Esophagus muscularis mucosa (tissue), 4 donors: Measurements from ENCODE around the gene MYO19. TPM values are rescaled to one million over a fixed set of nuclear protein-coding genes. Genes with fewer than 3 reads are reported as not detected.

Source experiments
- DNase-seq: peaks from one replicate; pipeline ENCODE4 v3.0.0-alpha.2; 2017; ENCODE audit errors: extremely low spot score
- H3K27ac ChIP-seq, 4 donors: fragments of 200-600 bp; sonication (generic); replicated peaks in 1 of 4; 1 replicate in 3 of 4; 2 replicates in 1 of 4; pipeline ENCODE4 v1.5.1; 2016 to 2019; ENCODE audit warnings: mild to moderate bottlenecking in 1 of 4
- H3K27me3 ChIP-seq, 4 donors: fragments of 200-600 bp; sonication (generic); one replicate each; pipeline versions ENCODE4 v1.5.1 to v1.6.0; 2016 to 2019
- H3K36me3 ChIP-seq, 4 donors: fragments of 200-600 bp; sonication (generic); one replicate each; pipeline ENCODE4 v1.5.1; 2016 to 2019
- H3K4me1 ChIP-seq, 4 donors: fragments of 200-600 bp; sonication (generic); one replicate each; pipeline ENCODE4 v1.5.1; 2016 to 2019
- H3K4me3 ChIP-seq, 4 donors: fragments of 200-600 bp; sonication (generic); 1 replicate in 2 of 4; 2 replicates in 2 of 4; pipeline ENCODE4 v1.5.1; 2016 to 2019; ENCODE audit warnings: mild to moderate bottlenecking in 4 of 4, moderate library complexity in 1 of 4
- H3K9me3 ChIP-seq, 4 donors: fragments of 200-600 bp; sonication (generic); 1 replicate in 3 of 4; 2 replicates in 1 of 4; pipeline ENCODE4 v1.5.1; 2016 to 2019
- CTCF ChIP-seq, 3 experiments: fragments of 200-600 bp in 2 of 3; fragments of 450-650 bp in 1 of 3; sonication (generic) in 2 of 3; IDR thresholded peaks; one replicate each; pipeline ENCODE4 v1.5.1; 2017 to 2019; ENCODE audit warnings: antibody characterized with exemption in 3 of 3, mild to moderate bottlenecking in 2 of 3, moderate library complexity in 1 of 3
- EP300 ChIP-seq: sonication (generic); formaldehyde crosslinking; IDR thresholded peaks from one replicate; pipeline ENCODE4 v1.6.1; 2017; ENCODE audit warnings: antibody characterized with exemption
- POLR2A ChIP-seq: fragments of 450-650 bp; IDR thresholded peaks from one replicate; pipeline ENCODE4 v1.6.1; 2017; ENCODE audit warnings: antibody characterized with exemption, moderate library complexity, mild to moderate bottlenecking, low read depth
- POLR2AphosphoS5 ChIP-seq, 2 donors: sonication (generic); formaldehyde crosslinking; IDR thresholded peaks; one replicate each; pipeline ENCODE4 v1.6.1; 2017; ENCODE audit warnings: antibody characterized with exemption in 2 of 2
- WGBS: methylation state at CpG from one replicate; pipeline ENCODE4 v1.1.5; 2018; 5-methylcytosine and 5-hydroxymethylcytosine counted together
- intact Hi-C: fragments of 100-400 bp; cut with DNase I; formaldehyde crosslinking; loops from one replicate; pipeline ENCODE4 v1.15.1; 2023
- total RNA-seq, 4 donors: library from RNA; depleted of rRNA; stranded (reverse); fragments of >200 nt; gene quantifications; one replicate each; pipeline versions ENCODE4 v1.1.0 to v1.2.1, GENCODE V29; 2016

MYO19 gene
- total RNA-seq, 4 donors from 2014 or later = 29.5 to 68.1 (median 44.3) TPM

- peak overlapping the region; percentile 100 for H3K27ac ChIP-seq
- H3K4me1 ChIP-seq = peaks cover 36 to 48% (median 45%) of the 10 kb centered on the region in 4 donors
- H3K9me3 ChIP-seq = no peaks in the 10 kb centered on the region
- peak in 1 of 2 donors; percentile 34 for TF ChIP-seq POLR2AphosphoS5 (IDR thresholded peaks at IDR 0.05)
- no peak for TF ChIP-seq POLR2A
- TF ChIP-seq CTCF (IDR thresholded peaks at IDR 0.05) = peak in 2 of 3 experiments; percentile 20 to 26
- peaks cover 0 to 7% (median 2%) of the 10 kb centered on the region in 4 donors for H3K36me3 ChIP-seq
- H3K4me3 ChIP-seq = peak overlapping the region; percentile 98 to 100 (median 100)
- no peaks in the 10 kb centered on the region for H3K27me3 ChIP-seq
- intact Hi-C loops = loop anchor here (2.0 kb wide), 1 partner anchor 57 kb away; the partner anchor contains the start of gene MRM1
- DNase-seq = no peak
- 1% methylated on average over 10 of the region's 10 CpGs for WGBS
Observed at GRCh38 chr17:36544044-36544306, 9.3 kb upstream of the MYO19 start.

- no peaks in the 10 kb centered on the region for H3K9me3 ChIP-seq
- intact Hi-C loops = no loop called here
- no peak overlapping the region for H3K4me3 ChIP-seq
- TF ChIP-seq POLR2A = no peak
- no peak for TF ChIP-seq EP300
- no peak for TF ChIP-seq CTCF (IDR thresholded peaks at IDR 0.05)
- no peak overlapping the region for H3K27ac ChIP-seq
- peaks cover 0 to 12% (median 6%) of the 10 kb centered on the region in 4 donors for H3K36me3 ChIP-seq
- no peak for DNase-seq
- peaks cover 25 to 35% (median 32%) of the 10 kb centered on the region in 4 donors for H3K4me1 ChIP-seq
- H3K27me3 ChIP-seq = no peaks in the 10 kb centered on the region
- WGBS = 89% methylated on average over 15 of the region's 15 CpGs
Observed at GRCh38 chr17:36542755-36543154, 8.1 kb upstream of the MYO19 start.

GRCh38 chr17:36540696-36541095, 6.0 kb upstream of the MYO19 start:
- intact Hi-C loops = no loop called here
- peaks cover 11 to 24% (median 18%) of the 10 kb centered on the region in 4 donors for H3K4me1 ChIP-seq
- TF ChIP-seq CTCF (IDR thresholded peaks at IDR 0.05) (no peak), POLR2AphosphoS5 (IDR thresholded peaks at IDR 0.05) (no peak), EP300 (no peak), POLR2A (no peak)
- no peak overlapping the region for H3K27ac ChIP-seq
- H3K9me3 ChIP-seq = no peaks in the 10 kb centered on the region
- peaks cover 0 to 14% (median 6%) of the 10 kb centered on the region in 4 donors for H3K36me3 ChIP-seq
- H3K27me3 ChIP-seq = no peaks in the 10 kb centered on the region
- no peak overlapping the region for H3K4me3 ChIP-seq
- WGBS = 96% methylated on average over 3 of the region's 3 CpGs
- DNase-seq = no peak

GRCh38 chr17:36535669-36536081, 1.0 kb upstream of the MYO19 start:
- WGBS = 14% methylated on average over 15 of the region's 15 CpGs
- Histone ChIP-seq H3K9me3 (no peaks in the 10 kb centered on the region), H3K27me3 (no peaks in the 10 kb centered on the region), H3K27ac (peak overlapping the region; percentile 91 to 99 (median 95)), H3K4me1 (peaks cover 13 to 23% (median 17%) of the 10 kb centered on the region in 4 donors), H3K4me3 (peak overlapping the region; percentile 73 to 89 (median 78)), H3K36me3 (peaks cover 0 to 40% (median 29%) of the 10 kb centered on the region in 4 donors)
- DNase-seq = no peak
- TF ChIP-seq CTCF (IDR thresholded peaks at IDR 0.05) (no peak), POLR2A (no peak), POLR2AphosphoS5 (IDR thresholded peaks at IDR 0.05) (no peak), EP300 (no peak)
- intact Hi-C loops = no loop called here
